H1 (cell line): ENCODE data around the gene POU3F1. TPM values are rescaled to one million over a fixed set of nuclear protein-coding genes. Genes with fewer than 3 reads are reported as not detected.

ENCODE experiments used
- BCL11A ChIP-seq, 2 experiments: IDR thresholded peaks; one replicate each; pipeline ENCODE4 v1.6.1; 2011; ENCODE audit warnings: low read depth in 2 of 2, low read length in 2 of 2, mild to moderate bottlenecking in 2 of 2
- CHD1 ChIP-seq: IDR thresholded peaks from 2 replicates; pipeline ENCODE4 v1.6.1; 2012; ENCODE audit warnings: low read depth, low read length, improper control_type of control experiment
- EGR1 ChIP-seq: IDR thresholded peaks from 2 replicates; pipeline ENCODE4 v1.6.1; 2011; ENCODE audit warnings: low read depth, low read length, borderline replicate concordance
- SIX5 ChIP-seq: IDR thresholded peaks from 2 replicates; pipeline ENCODE4 v1.6.1; 2011; ENCODE audit warnings: mild to moderate bottlenecking, low read depth, low read length
- TCF12 ChIP-seq: IDR thresholded peaks from 2 replicates; pipeline ENCODE4 v1.6.1; 2011; ENCODE audit warnings: low read depth, mild to moderate bottlenecking, low read length
- polyA plus RNA-seq, 7 experiments: library from polyadenylated mRNA; depleted of rRNA in 3 of 7; stranded (reverse) in 5 of 7; unstranded in 2 of 7; fragments of >200 nt in 5 of 7; fragments of 200-250 nt in 2 of 7; gene quantifications; 1 replicate in 5 of 7; 2 replicates in 1 of 7; 4 replicates in 1 of 7; pipeline versions ENCODE4 v1.2.1 to v1.2.3, GENCODE V29; 2011 to 2013; ENCODE audit warnings: missing spikeins in 2 of 7, mixed read lengths in 2 of 7
- total RNA-seq: library from RNA; stranded (reverse); fragmentation: NEBNext Ultra II Directional; extraction: Animal tissue kit (Norgen Biotek cat#: 25700); gene quantifications from 2 replicates; pipeline ENCODE4 v1.2.1, GENCODE V29; 2021
- TF ChIP-seq, protein P1 (sequence below): IDR thresholded peaks from 2 replicates; pipeline ENCODE4 v1.6.1; 2011; ENCODE audit warnings: low read depth, mild to moderate bottlenecking, low read length; ENCODE audit not compliant: insufficient read depth
- TF ChIP-seq, protein P2 (sequence below): IDR thresholded peaks from 2 replicates; pipeline ENCODE4 v1.6.1; 2012; ENCODE audit warnings: inconsistent platforms

The POU3F1 gene
- total and polyA plus RNA-seq, 2 of the 8 experiments (the other 6 are each of a cell fraction or from before 2014, with no cell fraction given), result 4.2 to 10.8 TPM

DNA sequence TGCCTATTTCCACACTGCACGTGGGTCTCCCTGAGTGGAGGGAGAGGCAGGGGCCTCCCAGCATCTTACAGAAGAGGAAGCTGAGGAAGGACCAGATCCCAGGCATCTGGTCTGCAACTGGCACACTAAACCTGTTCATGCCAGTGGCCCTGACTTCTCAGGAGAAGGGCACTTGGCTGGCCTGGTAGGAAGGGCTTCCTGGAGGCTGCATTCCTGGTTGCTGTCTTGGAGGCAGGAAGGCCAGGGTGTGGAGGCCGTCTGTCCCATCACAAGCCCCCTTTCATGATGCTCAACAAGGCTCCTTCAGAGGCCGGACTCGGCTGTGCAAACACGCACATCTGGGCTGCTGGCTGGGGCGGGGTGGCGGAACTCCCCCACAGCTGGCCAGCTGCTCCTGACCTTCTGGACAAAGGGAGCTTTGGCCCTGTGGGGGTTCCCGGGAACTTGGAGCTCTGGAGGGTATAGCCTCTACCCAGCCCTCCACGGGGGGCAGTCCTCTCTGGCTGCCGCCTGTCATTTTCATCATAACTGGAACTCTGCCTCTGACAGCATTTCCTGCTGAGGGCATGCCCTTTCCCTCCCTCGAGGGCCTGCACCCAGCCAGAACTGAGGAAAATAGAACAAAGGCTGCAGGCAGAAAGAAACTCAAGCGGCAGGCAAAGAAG is 39.2 kb upstream of the POU3F1 start (continued):
- TF ChIP-seq, protein P1, sequence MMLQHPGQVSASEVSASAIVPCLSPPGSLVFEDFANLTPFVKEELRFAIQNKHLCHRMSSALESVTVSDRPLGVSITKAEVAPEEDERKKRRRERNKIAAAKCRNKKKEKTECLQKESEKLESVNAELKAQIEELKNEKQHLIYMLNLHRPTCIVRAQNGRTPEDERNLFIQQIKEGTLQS, result no peak
- no peak for TF ChIP-seq SIX5
- TF ChIP-seq EGR1, result no peak
- no peak for TF ChIP-seq CHD1
- no peak for TF ChIP-seq BCL11A (IDR thresholded peaks at IDR 0.05; ENCODE audit: low read depth in 2 of 2, low read length in 2 of 2)
- TF ChIP-seq TCF12, result no peak
- TF ChIP-seq, protein P2, sequence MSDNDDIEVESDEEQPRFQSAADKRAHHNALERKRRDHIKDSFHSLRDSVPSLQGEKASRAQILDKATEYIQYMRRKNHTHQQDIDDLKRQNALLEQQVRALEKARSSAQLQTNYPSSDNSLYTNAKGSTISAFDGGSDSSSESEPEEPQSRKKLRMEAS, result no peak
